ENCODE results near the gene MEFV.
"Not testable (repeated sequence)": the region's sequence is repeated elsewhere in the genome, so short reads cannot be mapped to it uniquely, and the experiment has no call there.

MEFV gene

DNA sequence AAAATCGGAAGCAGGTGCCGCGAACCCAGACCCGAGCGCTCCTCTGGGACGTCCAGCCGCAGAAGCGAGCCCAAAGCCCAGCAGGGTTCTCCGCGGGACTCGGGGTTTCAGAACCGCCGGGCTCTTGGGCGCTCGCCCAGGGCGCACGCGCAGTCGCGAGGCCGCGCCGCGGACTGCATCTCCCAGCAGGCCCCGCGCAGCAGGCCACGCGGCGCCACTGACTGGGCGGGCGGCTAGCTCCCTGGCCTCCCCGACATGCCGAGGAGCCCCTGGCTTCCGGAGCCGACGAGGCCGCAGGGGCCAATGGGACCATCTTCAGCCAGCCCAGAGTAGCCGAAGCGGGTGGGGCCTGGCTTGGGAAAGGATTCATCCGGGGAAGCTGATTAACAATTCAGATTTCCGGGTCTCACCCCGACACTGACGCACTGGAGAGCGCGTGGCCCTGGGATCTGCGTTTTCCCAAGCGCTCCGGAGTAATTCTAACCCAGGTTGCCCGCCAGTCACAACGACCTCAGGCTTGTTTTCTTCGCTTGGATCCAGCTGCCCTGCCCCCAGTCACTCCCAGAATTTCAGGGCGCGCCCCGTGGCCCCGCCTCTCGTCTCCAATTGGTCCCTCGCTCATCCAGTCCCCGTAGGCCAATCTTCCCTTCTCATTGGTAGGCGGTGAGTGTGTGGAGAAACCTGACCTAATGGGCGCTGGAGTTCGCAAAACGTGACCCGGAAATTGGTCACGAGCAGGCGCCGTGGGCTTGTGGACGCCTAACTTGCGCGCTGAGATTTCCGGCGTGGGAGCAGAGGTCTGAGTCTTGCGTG is 26.5 kb upstream of the MEFV start, which contains the start of gene ZNF263:
Gene ZNF263 (plus strand): TSS at position 762 of the 813 bp plus-strand sequence. CDS start 328 bp downstream, outside the sequence.
- peak within 1 kb of the TSS; percentile 87 for H3K4me3 Mint-ChIP-seq
- no peaks in the 10 kb centered on the region for H3K27me3 Mint-ChIP-seq
- H3K4me1 Mint-ChIP-seq = peaks cover 38% of the 10 kb centered on the region
- H3K9me3 Mint-ChIP-seq = no peaks in the 10 kb centered on the region
- peak; percentile 92 for ATAC-seq (replicated peaks; ENCODE audit: extremely low read depth, poor library complexity, severe bottlenecking)
- peak within 1 kb of the TSS; percentile 94 for H3K27ac Mint-ChIP-seq (ENCODE audit: low read depth)
- peaks cover 29% of the 10 kb centered on the region for H3K36me3 Mint-ChIP-seq (ENCODE audit: insufficient read depth)
- peak; percentile 77 to 90 for DNase-seq (ENCODE audit: low spot score in 2 of 2)

DNA sequence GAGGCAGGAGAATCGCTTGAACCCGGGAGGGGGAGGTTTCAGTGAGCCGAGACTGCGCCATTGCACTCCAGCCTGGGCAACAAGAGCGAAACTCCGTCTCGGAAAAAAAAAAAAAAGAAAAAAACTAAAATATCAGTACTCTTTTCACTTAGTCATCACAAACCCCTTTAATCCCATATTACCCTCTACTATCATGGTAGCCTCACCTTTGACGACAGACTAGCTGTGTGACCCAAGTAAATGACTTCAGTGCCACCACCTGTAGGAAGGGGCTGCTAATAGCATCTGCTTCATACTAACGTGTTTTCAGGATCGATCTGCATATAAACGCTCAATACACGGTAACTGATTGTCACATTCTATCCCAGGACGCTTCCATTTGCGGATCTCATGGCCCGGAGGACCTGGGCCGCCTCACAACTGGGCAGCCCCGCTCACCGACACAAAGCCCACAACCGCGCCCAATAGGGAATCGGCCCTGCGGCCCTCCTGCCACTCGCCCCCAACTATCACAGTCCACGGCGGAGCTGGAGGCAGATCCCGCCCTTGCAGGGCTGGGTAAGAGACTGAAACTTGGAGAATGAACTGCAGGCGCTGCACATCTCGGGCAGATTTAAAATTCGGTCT is 25.8 kb upstream of the MEFV start:
- no peaks in the 10 kb centered on the region for H3K27me3 Mint-ChIP-seq
- H3K27ac Mint-ChIP-seq (ENCODE audit: low read depth) = peak overlapping the region; percentile 94
- ATAC-seq (replicated peaks; ENCODE audit: extremely low read depth, poor library complexity, severe bottlenecking) (peak; percentile 16), DNase-seq (ENCODE audit: low spot score in 2 of 2) (no peak)
- peak overlapping the region; percentile 87 for H3K4me3 Mint-ChIP-seq
- H3K4me1 Mint-ChIP-seq = peaks cover 38% of the 10 kb centered on the region
- H3K9me3 Mint-ChIP-seq = no peaks in the 10 kb centered on the region
- peaks cover 24% of the 10 kb centered on the region for H3K36me3 Mint-ChIP-seq (ENCODE audit: insufficient read depth)

GRCh38 chr16:3281222-3281820 is 24.9 kb upstream of the MEFV start:
- Mint-ChIP-seq H3K4me1 (peaks cover 38% of the 10 kb centered on the region), H3K9me3 (no peaks in the 10 kb centered on the region), H3K27ac (ENCODE audit: low read depth) (no peak overlapping the region), H3K4me3 (peak overlapping the region; percentile 87), H3K36me3 (ENCODE audit: insufficient read depth) (peaks cover 16% of the 10 kb centered on the region), H3K27me3 (no peaks in the 10 kb centered on the region)
- DNase-seq (ENCODE audit: low spot score in 2 of 2) (no peak), ATAC-seq (replicated peaks; ENCODE audit: extremely low read depth, poor library complexity, severe bottlenecking) (no peak)

- no peaks in the 10 kb centered on the region for H3K4me1 Mint-ChIP-seq
- no peaks in the 10 kb centered on the region for H3K27me3 Mint-ChIP-seq
- H3K9me3 Mint-ChIP-seq = no peaks in the 10 kb centered on the region
- H3K4me3 Mint-ChIP-seq = no peak overlapping the region
- no peak overlapping the region for H3K27ac Mint-ChIP-seq (ENCODE audit: low read depth)
- H3K36me3 Mint-ChIP-seq (ENCODE audit: insufficient read depth) = no peaks in the 10 kb centered on the region
- no peak for ATAC-seq (replicated peaks; ENCODE audit: extremely low read depth, poor library complexity, severe bottlenecking)
- no peak for DNase-seq (ENCODE audit: low spot score in 2 of 2)
Observed at GRCh38 chr16:3276679-3277078, 20.2 kb upstream of the MEFV start.

DNA sequence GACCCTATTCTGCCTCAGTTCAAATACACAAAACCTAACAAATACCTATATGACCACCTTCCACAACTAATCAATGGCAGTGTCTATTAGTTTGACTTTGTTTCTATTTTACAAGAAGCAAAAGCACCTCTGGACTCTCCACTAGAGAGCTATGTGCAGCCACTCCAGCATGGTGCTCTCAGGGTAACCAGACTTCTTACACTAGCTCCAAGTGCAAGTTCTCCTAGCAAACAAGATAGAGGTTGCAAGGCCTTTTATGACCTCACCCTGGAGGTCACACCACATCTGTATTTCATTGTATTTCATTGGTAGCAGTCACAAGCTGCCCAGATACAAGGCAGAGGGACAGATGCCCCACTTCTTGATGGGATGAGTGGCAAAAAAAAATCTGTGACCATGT is 18.5 kb upstream of the MEFV start:
- no peaks in the 10 kb centered on the region for H3K4me1 Mint-ChIP-seq
- no peak overlapping the region for H3K27ac Mint-ChIP-seq (ENCODE audit: low read depth)
- H3K4me3 Mint-ChIP-seq = no peak overlapping the region
- no peaks in the 10 kb centered on the region for H3K9me3 Mint-ChIP-seq
- peaks cover 2% of the 10 kb centered on the region for H3K36me3 Mint-ChIP-seq (ENCODE audit: insufficient read depth)
- ATAC-seq (replicated peaks; ENCODE audit: extremely low read depth, poor library complexity, severe bottlenecking) (no peak), DNase-seq (ENCODE audit: low spot score in 2 of 2) (no peak)
- H3K27me3 Mint-ChIP-seq = no peaks in the 10 kb centered on the region

DNA sequence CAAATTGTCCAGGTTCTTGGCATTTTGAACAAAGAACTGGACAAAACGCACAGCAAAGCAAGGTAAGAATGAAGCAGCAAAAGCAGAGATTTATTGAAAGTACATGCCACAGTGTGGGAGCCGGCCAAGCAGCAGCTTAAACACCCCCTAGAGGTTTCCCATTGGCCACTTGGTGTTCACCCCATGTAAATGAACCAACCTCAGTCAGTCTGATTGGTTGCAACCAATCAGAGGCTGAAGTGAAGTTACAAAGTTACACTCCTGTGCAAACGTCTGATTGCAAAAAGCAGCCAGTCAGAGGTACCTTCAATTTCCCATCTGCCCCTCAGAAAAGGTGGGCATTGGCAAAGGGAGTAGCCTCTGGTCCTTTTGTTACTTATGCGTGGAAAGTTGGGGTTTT is 18.1 kb upstream of the MEFV start:
- DNase-seq (ENCODE audit: low spot score in 2 of 2) = no peak
- Mint-ChIP-seq H3K36me3 (ENCODE audit: insufficient read depth) (peaks cover 2% of the 10 kb centered on the region), H3K4me3 (no peak overlapping the region), H3K4me1 (no peaks in the 10 kb centered on the region), H3K9me3 (no peaks in the 10 kb centered on the region), H3K27me3 (no peaks in the 10 kb centered on the region), H3K27ac (ENCODE audit: low read depth) (no peak overlapping the region)
- ATAC-seq (replicated peaks; ENCODE audit: extremely low read depth, poor library complexity, severe bottlenecking) = no peak

DNA sequence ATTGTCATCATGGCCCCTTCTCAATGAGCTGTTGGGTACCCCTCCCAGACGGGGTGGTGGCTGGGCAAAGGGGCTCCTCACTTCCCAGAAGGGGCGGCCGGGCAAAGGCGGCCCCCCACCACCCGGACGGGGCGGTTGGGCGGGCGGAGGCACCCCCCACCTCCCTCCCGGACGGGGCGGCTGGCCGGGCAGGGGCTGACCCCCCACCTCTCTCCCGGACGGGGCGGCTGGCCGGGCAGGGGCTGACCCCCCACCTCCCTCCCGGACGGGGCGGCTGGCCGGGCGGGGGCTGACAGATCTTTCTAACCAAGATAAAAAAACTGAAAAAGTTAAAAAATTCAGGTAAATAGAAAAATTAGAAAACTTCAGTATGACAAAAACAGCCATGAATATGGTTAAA is 14.8 kb upstream of the MEFV start:
- H3K36me3 Mint-ChIP-seq (ENCODE audit: insufficient read depth) = peaks cover 12% of the 10 kb centered on the region
- not testable (repeated sequence) for H3K4me3 Mint-ChIP-seq

DNA sequence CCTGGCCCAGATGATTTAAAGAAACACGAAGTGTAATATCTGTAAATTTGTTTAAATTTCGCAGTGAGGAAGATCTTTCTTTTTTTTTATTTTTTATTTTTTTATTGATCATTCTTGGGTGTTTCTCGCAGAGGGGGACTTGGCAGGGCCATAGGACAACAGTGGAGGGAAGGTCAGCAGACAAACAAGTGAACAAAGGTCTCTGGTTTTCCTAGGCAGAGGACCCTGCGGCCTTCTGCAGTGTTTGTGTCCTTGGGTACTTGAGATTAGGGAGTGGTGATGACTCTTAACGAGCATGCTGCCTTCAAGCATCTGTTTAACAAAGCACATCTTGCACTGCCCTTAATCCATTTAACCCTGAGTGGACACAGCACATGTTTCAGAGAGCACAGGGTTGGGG is 14.3 kb upstream of the MEFV start:
- not testable (repeated sequence) for H3K27me3 Mint-ChIP-seq; H3K4me3 Mint-ChIP-seq; H3K27ac Mint-ChIP-seq (ENCODE audit: low read depth); ATAC-seq (replicated peaks; ENCODE audit: extremely low read depth, poor library complexity, severe bottlenecking); DNase-seq (ENCODE audit: low spot score in 2 of 2); H3K4me1 Mint-ChIP-seq; H3K9me3 Mint-ChIP-seq
- H3K36me3 Mint-ChIP-seq (ENCODE audit: insufficient read depth) = peaks cover 12% of the 10 kb centered on the region

More for the DNA sequence above, 14.8 kb upstream of the MEFV start:
- not testable (repeated sequence) for DNase-seq (ENCODE audit: low spot score in 2 of 2); H3K9me3 Mint-ChIP-seq; H3K27ac Mint-ChIP-seq (ENCODE audit: low read depth); H3K27me3 Mint-ChIP-seq; ATAC-seq (replicated peaks; ENCODE audit: extremely low read depth, poor library complexity, severe bottlenecking); H3K4me1 Mint-ChIP-seq

DNA sequence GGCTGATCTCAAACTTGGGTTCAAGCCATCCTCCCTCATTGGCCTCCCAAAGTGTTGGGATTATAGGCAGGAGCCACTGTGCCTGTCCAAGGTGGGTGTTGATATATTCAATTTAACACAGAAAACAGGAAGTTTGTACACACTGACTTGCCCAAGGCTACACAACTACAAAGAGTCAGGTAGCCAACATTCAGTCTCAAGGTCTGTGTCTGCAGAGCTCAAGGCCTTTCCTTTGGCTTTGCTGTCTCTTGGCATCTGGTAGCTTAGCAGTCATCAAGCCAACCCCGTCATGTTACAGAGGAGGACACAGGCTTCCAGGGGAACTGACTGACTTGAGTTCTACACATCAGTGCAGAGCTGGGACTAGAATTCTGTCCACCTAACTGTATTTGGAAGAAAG is 11.9 kb upstream of the MEFV start:
- no peak overlapping the region for H3K4me3 Mint-ChIP-seq
- no peak for DNase-seq (ENCODE audit: low spot score in 2 of 2)
- no peak for ATAC-seq (replicated peaks; ENCODE audit: extremely low read depth, poor library complexity, severe bottlenecking)
- H3K27me3 Mint-ChIP-seq = no peaks in the 10 kb centered on the region
- H3K36me3 Mint-ChIP-seq (ENCODE audit: insufficient read depth) = peaks cover 26% of the 10 kb centered on the region
- H3K9me3 Mint-ChIP-seq = no peaks in the 10 kb centered on the region
- H3K4me1 Mint-ChIP-seq = peaks cover 14% of the 10 kb centered on the region
- H3K27ac Mint-ChIP-seq (ENCODE audit: low read depth) = no peak overlapping the region

DNA sequence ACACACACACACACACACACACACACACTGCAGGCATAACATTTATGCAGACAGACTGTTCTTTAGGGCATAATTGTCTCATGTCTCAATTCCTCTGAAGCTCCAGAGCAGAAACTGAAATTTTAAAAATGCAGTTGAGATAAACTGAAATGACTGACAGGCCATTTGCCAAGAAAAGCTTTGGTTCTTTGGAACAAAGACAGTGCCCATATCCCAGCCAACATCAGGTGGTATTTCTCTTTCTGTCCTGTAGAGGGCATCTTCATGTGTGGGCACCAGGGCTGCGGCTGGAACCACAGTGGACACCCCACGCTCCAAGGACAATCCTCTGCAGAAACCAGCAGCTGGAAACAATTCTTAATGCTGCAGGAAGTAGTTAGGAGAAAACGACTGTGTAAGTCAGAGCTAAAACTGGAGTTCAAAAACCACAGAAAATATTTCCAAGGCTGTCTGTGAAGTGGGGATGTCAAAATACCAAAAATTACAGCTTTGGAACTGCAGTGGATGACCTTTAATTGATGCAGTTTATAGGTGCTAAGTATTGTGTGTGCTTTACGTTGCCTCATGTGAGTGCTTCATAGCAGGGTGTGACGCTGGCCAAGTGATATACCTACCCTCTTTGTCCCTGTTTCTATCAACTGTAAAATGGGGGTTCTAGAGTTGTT is 10.6 kb upstream of the MEFV start:
- ATAC-seq (replicated peaks; ENCODE audit: extremely low read depth, poor library complexity, severe bottlenecking) = no peak
- Mint-ChIP-seq H3K4me3 (no peak overlapping the region), H3K27me3 (no peaks in the 10 kb centered on the region), H3K27ac (ENCODE audit: low read depth) (no peak overlapping the region), H3K4me1 (peaks cover 25% of the 10 kb centered on the region), H3K9me3 (no peaks in the 10 kb centered on the region), H3K36me3 (ENCODE audit: insufficient read depth) (peaks cover 28% of the 10 kb centered on the region)
- no peak for DNase-seq (ENCODE audit: low spot score in 2 of 2)

- peak overlapping the region; percentile 90 for H3K27ac Mint-ChIP-seq (ENCODE audit: low read depth)
- no peaks in the 10 kb centered on the region for H3K9me3 Mint-ChIP-seq
- H3K4me1 Mint-ChIP-seq = peaks cover 30% of the 10 kb centered on the region
- DNase-seq (ENCODE audit: low spot score in 2 of 2) (peak; percentile 87 to 94), ATAC-seq (replicated peaks; ENCODE audit: extremely low read depth, poor library complexity, severe bottlenecking) (peak; percentile 90)
- H3K4me3 Mint-ChIP-seq = peak overlapping the region; percentile 85
- no peaks in the 10 kb centered on the region for H3K27me3 Mint-ChIP-seq
- H3K36me3 Mint-ChIP-seq (ENCODE audit: insufficient read depth) = peaks cover 28% of the 10 kb centered on the region
Observed at GRCh38 chr16:3264137-3265036, 8.0 kb upstream of the MEFV start.

- peak overlapping the region; percentile 85 for H3K4me3 Mint-ChIP-seq
- peaks cover 30% of the 10 kb centered on the region for H3K4me1 Mint-ChIP-seq
- no peak for DNase-seq (ENCODE audit: low spot score in 2 of 2)
- H3K9me3 Mint-ChIP-seq = no peaks in the 10 kb centered on the region
- peak overlapping the region; percentile 90 for H3K27ac Mint-ChIP-seq (ENCODE audit: low read depth)
- H3K36me3 Mint-ChIP-seq (ENCODE audit: insufficient read depth) = peaks cover 25% of the 10 kb centered on the region
- H3K27me3 Mint-ChIP-seq = peaks cover 6% of the 10 kb centered on the region
- ATAC-seq (replicated peaks; ENCODE audit: extremely low read depth, poor library complexity, severe bottlenecking) = no peak
Observed at GRCh38 chr16:3262517-3262916, 6.1 kb upstream of the MEFV start.

Data from central memory CD8-positive, alpha-beta T cell (primary cell).